HCT116 (cell line): ENCODE results near the gene KIAA0319L. TPM values are rescaled to one million over a fixed set of nuclear protein-coding genes. Genes with fewer than 3 reads are reported as not detected.

Experiments used
- ATAC-seq: fragments of 200-7000 bp; cut with Tn5 transposase; 2 replicates; pipeline ENCODE4 v1.9.1; 2020; ENCODE audit warnings: mild to moderate bottlenecking, moderate library complexity
- BruUV-seq: library from RNA; stranded (reverse); fragments of 400-500 nt; replicated peaks from 2 replicates; lab custom pipeline; 2021; lab: Mats Ljungman, UMichigan
- CTCF ChIA-PET: fragments of 300-600 bp; sonication (Branson Sonifier 250); formaldehyde crosslinking; loops from one replicate; lab custom pipeline; 2021; ENCODE audit warnings: antibody characterized with exemption; lab: Charles Lee
- POLR2A ChIA-PET: fragments of 300-600, 350-600 bp; sonication (Branson Sonifier 250); formaldehyde crosslinking; loops from one replicate; lab custom pipeline; 2021; ENCODE audit warnings: antibody characterized with exemption; lab: Charles Lee
- RAD21 ChIA-PET, 2 experiments: fragments of 300-600 bp; sonication (Branson Sonifier 250); formaldehyde crosslinking; loops; one replicate each; lab custom pipeline; 2023; ENCODE audit warnings: low total read pairs in 2 of 2; ENCODE audit not compliant: uncharacterized antibody in 2 of 2, unreplicated experiment in 2 of 2, low non-redundant PET in 1 of 2; lab: Charles Lee
- DNase-seq: peaks from one replicate; pipeline ENCODE4 v3.0.0-alpha.2; 2010; ENCODE audit warnings: low read depth, low spot score
- H2AFZ ChIP-seq: fragments of 200-600 bp; shearing (Covaris generic), sonication (generic); 2 replicates; pipeline ENCODE4 v1.6.1; 2017; ENCODE audit warnings: low read depth, mixed run types, mixed read lengths, antibody characterized with exemption, low read length; ENCODE audit not compliant: poor library complexity, severe bottlenecking
- H3K27ac ChIP-seq: 2 replicates; pipeline ENCODE4 v1.5.1; 2012; ENCODE audit warnings: low read depth, low read length
- H3K27me3 ChIP-seq: fragments of 200-600 bp; sonication (generic); 2 replicates; pipeline ENCODE4 v1.6.1; 2016; ENCODE audit warnings: mixed run types, low read length, mixed read lengths; ENCODE audit not compliant: insufficient read depth
- H3K36me3 ChIP-seq, 2 experiments: fragments of 200-500 bp in 1 of 2; fragments of 200-600 bp in 1 of 2; sonication (Bioruptor generic) in 1 of 2; sonication (generic) in 1 of 2; 2 replicates each; pipeline versions ENCODE4 v1.5.1 to v1.6.1; 2014 to 2016; ENCODE audit warnings: low read length in 2 of 2, inconsistent platforms in 1 of 2, mixed read lengths in 1 of 2, mixed run types in 1 of 2; ENCODE audit not compliant: insufficient read depth in 2 of 2, control insufficient read depth in 1 of 2
- H3K4me1 ChIP-seq, 2 experiments: fragments of 200-600 bp in 1 of 2; sonication (generic) in 1 of 2; 2 replicates each; pipeline versions ENCODE4 v1.5.1 to v1.6.1; 2012 to 2017; ENCODE audit warnings: low read length in 2 of 2, inconsistent platforms in 1 of 2, mild to moderate bottlenecking in 1 of 2, mixed read lengths in 1 of 2, mixed run types in 1 of 2, moderate library complexity in 1 of 2; ENCODE audit not compliant: insufficient read depth in 2 of 2, control insufficient read depth in 1 of 2
- H3K4me2 ChIP-seq: fragments of 200-600 bp; sonication (generic); 2 replicates; pipeline ENCODE4 v1.6.1; 2017; ENCODE audit warnings: mixed run types, low read length, mixed read lengths
- H3K4me3 ChIP-seq, 2 experiments: fragments of 200-600 bp in 1 of 2; sonication (generic) in 1 of 2; replicated peaks in 1 of 2; 2 replicates each; pipeline ENCODE4 v1.5.1; 2011 to 2016; ENCODE audit warnings: low read length in 2 of 2, control low read depth in 1 of 2, low read depth in 1 of 2, mild to moderate bottlenecking in 1 of 2, mixed read lengths in 1 of 2, mixed run types in 1 of 2
- H3K79me2 ChIP-seq: fragments of 200-600 bp; sonication (generic); 2 replicates; pipeline ENCODE4 v1.6.1; 2017; ENCODE audit warnings: mild to moderate bottlenecking, mixed run types, low read length, moderate library complexity, mixed read lengths; ENCODE audit not compliant: insufficient read depth
- H3K9ac ChIP-seq: fragments of 200-600 bp; sonication (generic); 2 replicates; pipeline ENCODE4 v1.6.1; 2016; ENCODE audit warnings: low read length, mixed read lengths
- H3K9me2 ChIP-seq: fragments of 200-600 bp; sonication (generic), shearing (Covaris generic); 2 replicates; pipeline ENCODE4 v1.6.1; 2017; ENCODE audit warnings: mixed run types, mild to moderate bottlenecking, moderate library complexity; ENCODE audit not compliant: insufficient read depth
- H3K9me3 ChIP-seq, 2 experiments: fragments of 200-500 bp in 1 of 2; fragments of 200-600 bp in 1 of 2; sonication (Bioruptor generic) in 1 of 2; sonication (generic) in 1 of 2; 2 replicates each; pipeline ENCODE4 v1.6.1; 2014 to 2017; ENCODE audit warnings: low read length in 2 of 2, mixed read lengths in 2 of 2, inconsistent platforms in 1 of 2, low read depth in 1 of 2, mild to moderate bottlenecking in 1 of 2, mixed run types in 1 of 2, moderate library complexity in 1 of 2; ENCODE audit not compliant: control insufficient read depth in 1 of 2, insufficient read depth in 1 of 2
- H4K20me1 ChIP-seq: fragments of 200-600 bp; sonication (generic), shearing (Covaris generic); 2 replicates; pipeline ENCODE4 v1.6.1; 2017; ENCODE audit warnings: mixed run types, mild to moderate bottlenecking, moderate library complexity; ENCODE audit not compliant: insufficient read depth
- CBX3 ChIP-seq: IDR thresholded peaks from 2 replicates; pipeline ENCODE4 v1.6.1; 2012; ENCODE audit warnings: low read depth
- EZH2 ChIP-seq: fragments of 200-600 bp; sonication (generic); IDR thresholded peaks from 2 replicates; pipeline ENCODE4 v1.6.1; 2017; ENCODE audit warnings: antibody characterized with exemption, mixed run types
- FOSL1 ChIP-seq: IDR thresholded peaks from 2 replicates; pipeline ENCODE4 v1.6.1; 2012; ENCODE audit warnings: low read depth
- JUND ChIP-seq: IDR thresholded peaks from 2 replicates; pipeline ENCODE4 v1.6.1; 2012
- MAX ChIP-seq: IDR thresholded peaks from 2 replicates; pipeline ENCODE4 v1.6.1; 2012
- POLR2AphosphoS5 ChIP-seq: IDR thresholded peaks from 2 replicates; pipeline ENCODE4 v1.6.1; 2011; ENCODE audit warnings: mild to moderate bottlenecking, low read depth, low read length, moderate library complexity
- REST ChIP-seq: IDR thresholded peaks from 2 replicates; pipeline ENCODE4 v1.6.1; 2012; ENCODE audit warnings: low read depth
- SP1 ChIP-seq: IDR thresholded peaks from 2 replicates; pipeline ENCODE4 v1.6.1; 2012; ENCODE audit warnings: low read depth
- SRF ChIP-seq: IDR thresholded peaks from 2 replicates; pipeline ENCODE4 v1.6.1; 2012; ENCODE audit warnings: low read depth
- TCF7L2 ChIP-seq: IDR thresholded peaks from 2 replicates; pipeline ENCODE4 v1.7.0; 2011; ENCODE audit warnings: borderline replicate concordance, inconsistent platforms; ENCODE audit not compliant: insufficient read depth, insufficient read length; ENCODE audit errors: extremely low read depth
- ZBTB33 ChIP-seq: IDR thresholded peaks from 2 replicates; pipeline ENCODE4 v1.6.1; 2011; ENCODE audit warnings: mild to moderate bottlenecking, low read length, moderate library complexity; ENCODE audit not compliant: insufficient replicate concordance; ENCODE audit errors: extremely low read depth
- ZFX ChIP-seq: fragments of 450-650 bp; IDR thresholded peaks from 2 replicates; pipeline ENCODE4 v1.6.1; 2017
- intact Hi-C: fragments of 100-400 bp; cut with micrococcal nuclease; formaldehyde crosslinking; loops from 2 replicates; pipeline ENCODE4 v1.10.0; 2022
- total RNA-seq: library from RNA; stranded (reverse); gene quantifications from one replicate; pipeline ENCODE4 v1.2.1, GENCODE V29; 2021; ENCODE audit not compliant: unreplicated experiment
- TF ChIP-seq, protein P1 (sequence below): IDR thresholded peaks from 2 replicates; pipeline ENCODE4 v1.6.1; 2012

The KIAA0319L gene
- total RNA-seq, 1 experiment from 2014 or later = 35.6 TPM

- TF ChIP-seq MAX = no peak
- no peak for TF ChIP-seq POLR2AphosphoS5
- no peak for TF ChIP-seq REST
- TF ChIP-seq SP1 = no peak
- TF ChIP-seq FOSL1 = no peak
- no peak for TF ChIP-seq ZFX
- TF ChIP-seq JUND = no peak
- no peak for TF ChIP-seq EZH2
These were observed 46.3 kb upstream of the KIAA0319L start (continued) for GRCh38 chr1:35603468-35603867.

DNA sequence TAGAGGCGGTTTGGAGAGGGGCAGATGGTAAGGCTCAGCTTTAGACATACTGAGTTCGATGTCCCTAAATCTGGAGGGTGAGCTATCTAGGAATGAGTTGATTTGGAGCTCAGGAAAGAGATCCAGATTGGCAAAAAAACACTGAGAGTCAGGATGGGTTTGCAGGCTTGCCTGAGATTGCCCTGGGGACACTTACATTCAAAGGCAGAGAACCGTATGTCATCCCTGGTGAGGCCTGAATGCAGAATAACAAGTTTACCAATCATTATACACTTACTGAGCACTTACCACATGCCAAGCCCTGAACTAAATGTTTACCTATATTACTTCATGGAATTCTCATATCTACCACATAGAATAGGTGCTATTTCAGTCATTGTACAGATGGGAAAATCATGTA is 43.4 kb upstream of the KIAA0319L start:
- TF ChIP-seq ZFX (no peak), ZBTB33 (no peak), SRF (no peak), CBX3 (no peak), TCF7L2 (no peak), FOSL1 (no peak), REST (no peak)
- TF ChIP-seq, protein P1, sequence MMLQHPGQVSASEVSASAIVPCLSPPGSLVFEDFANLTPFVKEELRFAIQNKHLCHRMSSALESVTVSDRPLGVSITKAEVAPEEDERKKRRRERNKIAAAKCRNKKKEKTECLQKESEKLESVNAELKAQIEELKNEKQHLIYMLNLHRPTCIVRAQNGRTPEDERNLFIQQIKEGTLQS = no peak
- Histone ChIP-seq H3K9ac (no peak overlapping the region), H3K9me2 (no peaks in the 10 kb centered on the region), H3K27me3 (no peaks in the 10 kb centered on the region), H3K27ac (no peak overlapping the region), H3K4me3 (no peak overlapping the region), H2AFZ (no peak overlapping the region), H3K9me3 (no peaks in the 10 kb centered on the region), H3K4me2 (no peak overlapping the region), H3K4me1 (no peaks in the 10 kb centered on the region), H4K20me1 (peaks cover 4% of the 10 kb centered on the region; the same call in 1 of the 2 replicates), H3K36me3 (peaks cover 39 to 50% of the 10 kb centered on the region in 2 experiments; a peak in 3 of 4 replicates), H3K79me2 (peaks cover 17% of the 10 kb centered on the region)
- CTCF ChIA-PET = no interaction called here
- BruUV-seq = no TSS peak
- intact Hi-C loops = no loop called here
- RAD21 ChIA-PET = no interaction called here
- POLR2A ChIA-PET = no interaction called here
- ATAC-seq = no peak
- no peak for DNase-seq
